WI38 (cell line): ENCODE data around the gene PERP.
A peak's percentile ranks its signal among the peaks of the same experiment; 100 is the strongest.

Experiments used
- H3K4me3 ChIP-seq: 2 replicates; pipeline ENCODE4 v1.5.1; 2011; ENCODE audit warnings: low read depth, mild to moderate bottlenecking, control low read depth, low read length
- CTCF ChIP-seq: IDR thresholded peaks from 2 replicates; pipeline ENCODE4 v1.5.1; 2012; ENCODE audit warnings: low read depth, mild to moderate bottlenecking, control low read depth, low read length

PERP gene

GRCh38 chr6:138113588-138114210 is 6.5 kb upstream of the PERP start:
- TF ChIP-seq CTCF, result no peak
- H3K4me3 ChIP-seq, result no peak overlapping the region

- no peak overlapping the region for H3K4me3 ChIP-seq
- TF ChIP-seq CTCF, result no peak
Measured at GRCh38 chr6:138110229-138110628, 3.0 kb upstream of the PERP start.

GRCh38 chr6:138109042-138109997 is 2.1 kb upstream of the PERP start:
- peak; percentile 87 for TF ChIP-seq CTCF
- H3K4me3 ChIP-seq, result no peak overlapping the region

GRCh38 chr6:138107752-138108592 is 753 bp upstream of the PERP start:
- no peak for TF ChIP-seq CTCF
- peak overlapping the region; percentile 80 for H3K4me3 ChIP-seq

- peak overlapping the region; percentile 80 for H3K4me3 ChIP-seq
Measured at GRCh38 chr6:138106665-138107077, 548 bp downstream of the PERP start.

More at GRCh38 chr6:138106665-138107077, 548 bp downstream of the PERP start:
- no peak for TF ChIP-seq CTCF
